Hepatocyte (in vitro differentiated cells): ENCODE measurements around the gene KLHDC8A. TPM values are rescaled to one million over a fixed set of nuclear protein-coding genes. Genes with fewer than 3 reads are reported as not detected.

Source experiments
- DNase-seq: peaks from one replicate; pipeline ENCODE4 v3.0.0-alpha.2; 2016; ENCODE audit warnings: low spot score
- H2AFZ ChIP-seq: fragments of 200-600 bp; sonication (generic); 2 replicates; pipeline ENCODE4 v1.6.0; 2016; ENCODE audit warnings: antibody characterized with exemption, mild to moderate bottlenecking
- H3K27ac ChIP-seq: fragments of 200-600 bp; sonication (generic); 2 replicates; pipeline ENCODE4 v1.5.1; 2016; ENCODE audit warnings: mild to moderate bottlenecking
- H3K27me3 ChIP-seq: fragments of 200-600 bp; sonication (generic); 2 replicates; pipeline ENCODE4 v1.6.1; 2016
- H3K36me3 ChIP-seq: fragments of 200-600 bp; sonication (generic); replicated peaks from 2 replicates; pipeline ENCODE4 v1.5.1; 2016; ENCODE audit warnings: low read depth; ENCODE audit not compliant: insufficient read depth
- H3K4me1 ChIP-seq: fragments of 200-600 bp; sonication (generic); 2 replicates; pipeline ENCODE4 v1.5.1; 2016; ENCODE audit warnings: mild to moderate bottlenecking, moderate library complexity; ENCODE audit not compliant: insufficient read depth
- H3K4me2 ChIP-seq: fragments of 200-600 bp; sonication (generic); 2 replicates; pipeline ENCODE4 v1.6.0; 2016
- H3K4me3 ChIP-seq: fragments of 200-600 bp; sonication (generic); 2 replicates; pipeline ENCODE4 v1.5.1; 2016; ENCODE audit warnings: mild to moderate bottlenecking
- H3K79me2 ChIP-seq: fragments of 200-600 bp; sonication (generic); 2 replicates; pipeline ENCODE4 v1.6.0; 2017; ENCODE audit warnings: mild to moderate bottlenecking
- H3K9me2 ChIP-seq: fragments of 200-600 bp; sonication (generic); replicated peaks from 2 replicates; pipeline ENCODE4 v1.6.0; 2017; ENCODE audit warnings: mild to moderate bottlenecking; ENCODE audit not compliant: insufficient read depth
- H3K9me3 ChIP-seq: fragments of 200-600 bp; sonication (generic); 2 replicates; pipeline ENCODE4 v1.5.1; 2016; ENCODE audit warnings: low read depth, mild to moderate bottlenecking
- H4K20me1 ChIP-seq: fragments of 200-600 bp; sonication (generic); 2 replicates; pipeline ENCODE4 v1.6.0; 2016; ENCODE audit warnings: mild to moderate bottlenecking; ENCODE audit not compliant: insufficient read depth, poor library complexity, severe bottlenecking
- EZH2 ChIP-seq: fragments of 200-600 bp; sonication (generic); IDR thresholded peaks from 2 replicates; pipeline ENCODE4 v1.6.1; 2016; ENCODE audit warnings: antibody characterized with exemption, mild to moderate bottlenecking, borderline replicate concordance
- EZH2phosphoT487 ChIP-seq: fragments of 200-600 bp; sonication (generic); IDR thresholded peaks from one replicate; pipeline ENCODE4 v1.6.1; 2018; ENCODE audit warnings: antibody characterized with exemption, mild to moderate bottlenecking, low read depth, moderate library complexity; ENCODE audit not compliant: unreplicated experiment, severe bottlenecking
- WGBS: methylation state at CpG from one replicate; pipeline ENCODE4 v1.1.6; 2016; ENCODE audit warnings: low lambda C conversion rate; ENCODE audit errors: missing lambda C conversion rate; 5-methylcytosine and 5-hydroxymethylcytosine counted together
- polyA plus RNA-seq: library from polyadenylated mRNA; unstranded; fragments of >200 nt; fragmentation: Nextera tagmentation; extraction: Ambion mirVana; gene quantifications from 2 replicates; pipeline ENCODE4 v1.2.1, GENCODE V29; 2016
- total RNA-seq: library from RNA; depleted of rRNA; stranded (reverse); fragments of >200 nt; gene quantifications from 2 replicates; pipeline ENCODE4 v1.2.3, GENCODE V29; 2014
- TF ChIP-seq, protein P1 (sequence below): fragments of 200-600 bp; sonication (generic); IDR thresholded peaks from 2 replicates; pipeline ENCODE4 v1.5.1; 2016; ENCODE audit warnings: antibody characterized with exemption, mild to moderate bottlenecking; ENCODE audit not compliant: poor library complexity

The KLHDC8A gene
- total and polyA plus RNA-seq, 2 experiments from 2014 or later, result 0.40 to 1.6 TPM

DNA sequence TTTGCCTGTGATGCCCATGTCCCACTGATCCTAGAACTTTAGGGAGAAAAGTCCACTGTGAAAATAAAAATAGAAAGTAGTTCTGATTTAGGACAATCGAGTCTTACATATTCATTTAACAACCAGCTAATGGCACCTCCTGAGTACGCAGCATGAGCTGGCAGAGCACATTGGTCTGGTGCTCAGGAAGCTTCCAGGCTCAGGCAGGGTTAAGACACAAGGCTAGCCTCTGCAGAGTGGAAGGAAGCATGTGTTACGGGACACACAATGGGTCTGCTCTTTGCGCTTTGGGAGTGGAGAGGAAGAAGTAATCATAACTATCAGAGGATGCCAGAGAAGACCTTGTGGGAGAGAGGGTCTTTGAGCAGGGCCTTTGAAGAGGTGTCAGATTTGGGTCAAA lies 4.2 kb upstream of the KLHDC8A start:
- 93% methylated on average over 4 of the region's 4 CpGs for WGBS
- Histone ChIP-seq H3K79me2 (no peaks in the 10 kb centered on the region), H3K27ac (no peak overlapping the region), H3K27me3 (no peaks in the 10 kb centered on the region), H3K4me2 (no peak overlapping the region), H3K4me1 (no peaks in the 10 kb centered on the region), H2AFZ (no peak overlapping the region), H3K9me2 (no peaks in the 10 kb centered on the region), H3K36me3 (no peaks in the 10 kb centered on the region), H3K9me3 (no peaks in the 10 kb centered on the region), H3K4me3 (no peak overlapping the region), H4K20me1 (no peaks in the 10 kb centered on the region)
- no peak for TF ChIP-seq EZH2
- TF ChIP-seq, protein P1, sequence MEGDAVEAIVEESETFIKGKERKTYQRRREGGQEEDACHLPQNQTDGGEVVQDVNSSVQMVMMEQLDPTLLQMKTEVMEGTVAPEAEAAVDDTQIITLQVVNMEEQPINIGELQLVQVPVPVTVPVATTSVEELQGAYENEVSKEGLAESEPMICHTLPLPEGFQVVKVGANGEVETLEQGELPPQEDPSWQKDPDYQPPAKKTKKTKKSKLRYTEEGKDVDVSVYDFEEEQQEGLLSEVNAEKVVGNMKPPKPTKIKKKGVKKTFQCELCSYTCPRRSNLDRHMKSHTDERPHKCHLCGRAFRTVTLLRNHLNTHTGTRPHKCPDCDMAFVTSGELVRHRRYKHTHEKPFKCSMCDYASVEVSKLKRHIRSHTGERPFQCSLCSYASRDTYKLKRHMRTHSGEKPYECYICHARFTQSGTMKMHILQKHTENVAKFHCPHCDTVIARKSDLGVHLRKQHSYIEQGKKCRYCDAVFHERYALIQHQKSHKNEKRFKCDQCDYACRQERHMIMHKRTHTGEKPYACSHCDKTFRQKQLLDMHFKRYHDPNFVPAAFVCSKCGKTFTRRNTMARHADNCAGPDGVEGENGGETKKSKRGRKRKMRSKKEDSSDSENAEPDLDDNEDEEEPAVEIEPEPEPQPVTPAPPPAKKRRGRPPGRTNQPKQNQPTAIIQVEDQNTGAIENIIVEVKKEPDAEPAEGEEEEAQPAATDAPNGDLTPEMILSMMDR, result no peak
- no peak for TF ChIP-seq EZH2phosphoT487
- no peak for DNase-seq

GRCh38 chr1:205359771-205360565 lies 3.2 kb upstream of the KLHDC8A start:
- Histone ChIP-seq H2AFZ (no peak overlapping the region), H3K4me2 (no peak overlapping the region), H4K20me1 (no peaks in the 10 kb centered on the region), H3K79me2 (no peaks in the 10 kb centered on the region), H3K9me3 (no peaks in the 10 kb centered on the region), H3K27ac (no peak overlapping the region), H3K27me3 (no peaks in the 10 kb centered on the region), H3K4me1 (no peaks in the 10 kb centered on the region), H3K4me3 (no peak overlapping the region), H3K36me3 (no peaks in the 10 kb centered on the region), H3K9me2 (no peaks in the 10 kb centered on the region)
- no peak for DNase-seq
- TF ChIP-seq, protein P1, result no peak
- TF ChIP-seq EZH2, result no peak
- TF ChIP-seq EZH2phosphoT487, result no peak
- 67% methylated on average over 11 of the region's 11 CpGs for WGBS

DNA sequence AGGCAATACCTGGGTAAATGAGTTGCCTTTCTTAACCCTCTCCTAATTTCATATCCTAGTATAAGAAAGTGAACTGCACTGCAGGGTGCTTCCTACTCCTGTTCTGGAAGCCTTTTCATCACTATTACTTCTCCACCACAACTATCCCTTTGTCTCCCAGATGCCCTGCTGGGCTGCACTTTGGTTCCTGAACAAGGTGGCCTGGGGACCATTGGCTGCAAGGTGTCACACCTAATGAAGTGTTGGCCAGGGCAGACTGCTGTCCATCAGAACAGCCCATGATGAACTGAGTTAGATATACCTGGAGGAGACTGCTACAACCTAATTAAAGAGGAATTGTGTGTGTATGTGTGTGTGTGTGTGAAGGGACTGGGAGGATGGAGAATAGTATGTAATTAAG lies 1.9 kb upstream of the KLHDC8A start:
- H3K4me1 ChIP-seq, result no peaks in the 10 kb centered on the region

More for the DNA sequence above, 1.9 kb upstream of the KLHDC8A start:
- no peaks in the 10 kb centered on the region for H3K9me3 ChIP-seq
- H3K9me2 ChIP-seq, result no peaks in the 10 kb centered on the region
- H3K4me3 ChIP-seq, result no peak overlapping the region
- TF ChIP-seq EZH2, result no peak
- TF ChIP-seq EZH2phosphoT487, result no peak
- TF ChIP-seq, protein P1, result no peak
- no peaks in the 10 kb centered on the region for H3K36me3 ChIP-seq
- H4K20me1 ChIP-seq, result no peaks in the 10 kb centered on the region
- H3K4me2 ChIP-seq, result no peak overlapping the region
- H3K27ac ChIP-seq, result no peak overlapping the region
- no peak for DNase-seq
- no peaks in the 10 kb centered on the region for H3K27me3 ChIP-seq
- no peaks in the 10 kb centered on the region for H3K79me2 ChIP-seq
- no peak overlapping the region for H2AFZ ChIP-seq
